HG02588 (cell line): ENCODE measurements around the gene KRTAP5-1.

Source experiments
- ATAC-seq: cut with Tn5 transposase; IDR thresholded peaks from one replicate; pipeline ENCODE4 v1.9.1; 2021; ENCODE audit warnings: mild to moderate bottlenecking, moderate library complexity; ENCODE audit not compliant: unreplicated experiment

Gene KRTAP5-1

DNA sequence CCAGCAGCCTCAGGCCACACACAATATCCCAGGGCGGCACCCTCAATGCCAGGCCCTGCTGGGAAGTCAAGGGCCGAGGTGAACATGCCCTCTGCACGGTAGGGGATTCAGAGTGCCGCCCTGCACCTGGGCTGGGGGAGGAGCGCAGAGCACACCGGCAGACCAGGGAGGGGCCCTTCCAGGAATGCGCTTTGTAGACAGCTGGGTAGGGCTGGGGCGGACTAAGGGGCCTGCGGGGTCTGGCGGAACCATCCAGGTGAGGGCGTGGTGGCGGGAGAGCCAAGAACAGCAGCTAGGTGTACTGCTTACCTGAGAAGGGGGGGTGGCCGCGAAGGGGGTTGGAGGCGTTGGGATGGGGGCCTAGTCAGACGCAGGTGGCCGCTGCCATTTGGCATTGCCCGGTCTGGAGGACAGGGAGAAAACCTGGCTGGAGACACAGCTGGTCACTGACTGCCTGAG lies 39.0 kb downstream of the KRTAP5-1 start:
- no peak for ATAC-seq

DNA sequence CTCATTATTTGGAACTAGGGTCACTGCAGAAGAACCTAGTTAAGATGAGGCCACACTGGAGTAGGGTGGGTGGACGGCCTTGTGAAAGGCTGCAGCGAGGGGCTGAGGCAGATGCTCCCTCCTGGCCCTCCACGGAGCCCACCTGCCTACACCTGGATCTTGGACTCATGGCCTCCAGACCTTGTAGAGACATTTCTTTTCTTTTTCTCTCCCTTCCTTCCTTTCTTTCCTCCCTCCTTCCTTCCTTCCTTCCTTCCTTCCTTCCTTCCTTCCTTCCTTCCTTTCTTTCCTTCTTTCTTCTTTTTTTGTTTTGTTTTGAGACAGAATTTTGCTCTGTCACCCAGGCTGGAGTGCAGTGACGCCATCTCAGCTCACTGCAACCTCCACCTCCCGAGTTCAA lies 39.7 kb downstream of the KRTAP5-1 start:
- no peak for ATAC-seq

DNA sequence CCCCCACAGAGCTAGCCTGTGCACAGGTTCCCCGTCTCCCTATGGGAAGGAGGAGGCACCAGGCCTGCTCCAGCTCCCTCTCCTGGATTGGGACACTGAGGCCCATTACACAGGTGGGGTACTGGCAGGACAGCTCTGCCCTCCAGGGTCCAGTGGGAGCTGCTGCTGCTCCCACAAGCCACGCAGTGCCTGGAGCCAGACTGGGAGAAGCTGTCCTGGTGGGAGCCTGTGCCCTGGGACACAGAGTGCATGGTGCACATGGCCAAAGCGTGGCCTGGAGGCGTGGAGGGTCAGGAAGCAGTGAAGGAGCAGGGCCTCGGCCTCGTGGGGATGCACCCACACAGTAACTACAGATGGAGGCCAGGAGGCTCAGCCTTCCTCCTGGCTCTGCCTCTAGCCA lies 40.5 kb downstream of the KRTAP5-1 start:
- ATAC-seq = no peak

DNA sequence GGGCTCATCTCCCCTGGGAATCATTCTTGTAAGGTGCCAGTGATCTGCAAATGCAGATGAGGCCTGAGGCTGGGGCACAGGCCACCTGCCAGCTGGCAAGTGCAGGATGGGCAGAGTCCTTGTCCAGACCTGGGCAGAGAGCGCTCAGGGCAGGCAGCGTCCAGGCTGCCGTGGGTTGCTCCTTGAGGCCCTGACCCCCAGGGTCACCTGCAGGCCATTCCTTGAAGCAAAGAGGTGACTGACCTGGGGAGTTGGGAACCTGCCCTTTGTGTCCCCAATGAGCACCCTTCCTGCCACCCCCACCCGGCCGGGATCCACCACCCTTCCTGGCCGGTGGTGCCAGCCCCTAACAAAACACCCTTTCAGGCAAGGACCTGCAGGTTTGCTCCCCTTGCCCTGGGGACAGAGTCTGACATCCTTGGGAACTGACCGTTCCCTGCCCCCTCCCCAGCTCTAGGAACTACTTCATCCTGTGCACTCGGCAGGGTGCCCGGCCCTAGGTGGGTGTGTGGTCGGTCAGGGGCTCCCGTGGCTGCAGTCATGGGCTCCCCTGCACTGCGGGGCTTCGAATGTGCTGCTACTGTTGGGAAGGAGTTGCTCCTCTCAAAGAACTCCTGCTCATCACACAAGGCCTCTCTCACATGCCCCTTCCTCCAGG lies 41.3 kb downstream of the KRTAP5-1 start:
- ATAC-seq = no peak

DNA sequence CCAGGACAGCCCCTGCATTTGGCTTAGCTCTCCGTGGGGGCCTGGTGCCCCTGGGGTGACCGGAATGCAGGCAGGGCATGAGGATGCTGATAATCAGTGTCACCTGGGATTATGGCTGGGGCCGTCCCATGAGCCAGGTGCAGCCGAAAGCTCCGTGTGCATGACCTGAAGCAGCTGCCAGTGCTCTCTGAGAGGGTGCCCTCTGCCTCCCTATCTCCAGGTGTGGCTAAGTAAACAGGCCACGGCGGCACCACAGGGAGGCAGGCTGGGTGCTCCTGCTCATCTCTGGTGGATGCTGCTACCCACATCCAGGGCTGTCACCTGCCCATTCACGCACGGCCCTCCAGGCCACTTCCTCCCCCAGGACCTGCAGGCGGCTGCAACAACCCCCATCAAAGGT lies 42.8 kb downstream of the KRTAP5-1 start:
- no peak for ATAC-seq

DNA sequence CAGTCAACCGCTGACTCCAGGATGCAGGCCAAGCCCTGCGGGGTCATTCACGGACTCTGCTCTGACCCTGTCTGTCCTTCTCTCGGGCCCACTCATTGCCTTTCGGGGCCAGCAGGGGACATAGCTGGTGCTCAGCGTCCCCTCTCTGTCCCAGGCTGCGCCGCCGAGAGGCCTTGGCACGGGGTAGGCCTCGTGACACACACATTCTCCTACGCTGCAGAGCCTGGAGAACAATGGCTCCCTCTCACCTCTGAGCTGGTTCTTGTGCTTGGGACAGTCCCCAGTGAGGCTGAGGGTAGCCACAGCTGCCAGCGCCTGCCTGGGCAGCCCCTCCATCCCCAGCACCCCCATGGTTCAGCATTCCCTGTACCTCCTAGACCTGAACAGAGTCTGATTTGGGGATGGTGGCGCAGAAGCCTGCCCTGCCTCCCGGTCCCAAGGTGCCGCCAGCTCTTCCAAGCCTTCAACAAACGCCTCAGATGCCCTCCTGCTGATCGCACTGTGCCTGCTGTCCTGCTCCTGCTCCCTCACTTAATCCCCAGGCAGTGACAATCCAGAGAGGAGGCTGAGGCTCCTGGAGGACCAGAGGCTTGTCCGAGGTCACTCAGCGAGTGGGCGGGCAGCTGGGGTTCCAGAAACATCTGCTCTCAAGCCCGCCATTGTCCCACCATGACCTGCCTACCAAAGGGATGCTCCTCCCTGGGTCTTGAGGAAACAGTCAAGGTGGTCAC lies 43.4 kb downstream of the KRTAP5-1 start:
- no peak for ATAC-seq

DNA sequence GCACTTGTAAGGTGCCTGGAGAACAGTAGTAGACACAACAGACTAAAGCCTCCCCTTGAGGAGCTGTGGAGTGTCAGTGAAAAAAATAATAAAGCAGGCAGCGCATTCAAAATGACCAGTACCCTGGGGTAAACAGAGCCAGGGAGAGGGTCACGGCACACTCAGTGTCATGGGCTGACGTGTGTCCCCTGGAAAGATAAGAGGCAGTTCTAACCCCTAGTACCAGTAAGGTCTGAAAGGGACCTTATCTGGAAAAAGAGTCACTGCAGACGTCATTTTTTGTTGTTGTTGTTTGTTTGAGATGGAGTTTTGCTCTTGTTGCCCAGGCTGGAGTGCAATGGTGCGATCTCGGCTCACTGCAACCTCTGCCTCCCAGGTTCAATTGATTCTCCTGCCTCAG lies 45.0 kb downstream of the KRTAP5-1 start:
- ATAC-seq = no peak

DNA sequence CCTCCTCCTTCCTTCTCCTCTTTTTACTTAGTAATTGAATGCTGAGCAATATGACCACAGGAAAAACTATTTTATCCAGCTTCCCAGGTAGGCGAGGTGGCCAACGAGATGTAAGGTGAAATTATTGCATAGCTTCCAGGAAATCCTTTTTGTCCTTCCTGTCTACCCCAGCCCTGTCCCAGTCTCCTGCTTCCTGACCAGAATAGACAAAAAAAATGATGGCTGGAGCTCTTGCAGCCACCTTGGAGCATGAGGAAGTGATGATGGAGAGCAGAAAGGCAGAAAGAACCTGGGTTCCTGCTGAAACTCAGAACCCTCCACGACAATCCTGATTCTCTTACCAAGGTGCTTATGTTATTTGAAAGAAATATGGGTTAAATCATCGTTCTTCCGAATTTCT lies 46.9 kb downstream of the KRTAP5-1 start:
- ATAC-seq = no peak

DNA sequence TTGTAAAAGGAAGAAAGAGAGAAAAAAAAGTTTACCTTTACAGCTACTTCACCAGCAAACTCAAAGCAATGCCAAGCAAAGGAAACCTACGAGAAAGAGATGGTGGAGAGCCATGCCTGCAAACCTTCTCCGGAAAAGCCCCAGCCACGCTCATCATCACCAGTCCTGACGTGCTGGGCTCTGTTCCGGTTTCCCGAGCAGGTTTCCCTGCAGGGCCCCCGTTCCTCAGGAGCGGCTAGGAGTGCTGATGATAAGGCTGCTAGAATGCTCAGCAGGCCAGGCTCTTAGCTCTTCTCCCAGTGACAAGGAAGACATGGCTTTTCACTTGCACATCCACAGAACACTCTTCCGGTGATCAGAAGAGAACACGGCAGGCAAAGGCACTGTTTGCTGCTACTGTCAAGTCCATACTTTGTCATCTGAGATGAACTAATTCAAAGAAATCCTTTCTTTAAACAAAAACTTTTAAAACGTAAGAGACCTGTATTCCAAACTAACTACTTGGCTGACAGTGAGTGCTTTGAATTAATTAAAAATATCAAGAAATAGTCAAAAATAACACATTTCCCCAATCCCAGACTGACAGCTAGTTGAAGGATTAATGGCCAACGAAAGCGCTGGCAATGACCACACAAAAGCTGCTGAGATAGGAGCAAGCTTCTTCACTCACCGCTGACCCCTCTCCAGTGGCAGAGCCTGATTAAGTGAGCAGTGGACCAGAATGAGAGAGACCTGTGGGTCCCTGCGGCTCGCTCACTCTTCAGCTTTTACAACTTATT lies 48.8 kb downstream of the KRTAP5-1 start:
- ATAC-seq = no peak

DNA sequence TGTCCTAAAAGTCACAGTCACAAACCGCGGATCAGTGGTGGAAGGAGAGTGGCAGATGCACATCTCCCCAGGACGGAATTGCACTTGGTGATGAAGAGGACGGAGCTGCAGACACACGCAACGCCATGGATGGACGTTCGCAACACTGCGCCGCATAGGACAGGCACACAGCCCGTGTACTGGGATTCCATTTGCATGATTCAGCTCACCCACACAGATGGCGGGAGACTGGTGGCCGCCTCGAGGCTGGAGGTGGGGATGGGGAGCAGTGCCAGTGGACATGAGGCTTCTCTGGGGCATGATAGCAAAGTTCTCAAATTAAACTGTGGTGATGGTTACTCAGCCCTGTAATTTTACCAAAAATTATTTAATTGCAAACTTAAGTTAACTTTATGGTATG lies 50.4 kb downstream of the KRTAP5-1 start:
- ATAC-seq = no peak
